CD4-positive, alpha-beta T cell treated with Interleukin-4 for 1 hour (primary cell): ENCODE results near the gene KRTAP10-8.
A peak's percentile ranks its signal among the peaks of the same experiment; 100 is the strongest.
"Not testable (repeated sequence)": the region's sequence is repeated elsewhere in the genome, so short reads cannot be mapped to it uniquely, and the experiment has no call there.

ENCODE experiments used
- DNase-seq, 2 donors: peaks; one replicate each; pipeline ENCODE4 v3.0.0-alpha.2; 2020 to 2022

Gene KRTAP10-8

GRCh38 chr21:44599264-44600029, 12.4 kb upstream of the KRTAP10-8 start:
- DNase-seq = no peak

DNA sequence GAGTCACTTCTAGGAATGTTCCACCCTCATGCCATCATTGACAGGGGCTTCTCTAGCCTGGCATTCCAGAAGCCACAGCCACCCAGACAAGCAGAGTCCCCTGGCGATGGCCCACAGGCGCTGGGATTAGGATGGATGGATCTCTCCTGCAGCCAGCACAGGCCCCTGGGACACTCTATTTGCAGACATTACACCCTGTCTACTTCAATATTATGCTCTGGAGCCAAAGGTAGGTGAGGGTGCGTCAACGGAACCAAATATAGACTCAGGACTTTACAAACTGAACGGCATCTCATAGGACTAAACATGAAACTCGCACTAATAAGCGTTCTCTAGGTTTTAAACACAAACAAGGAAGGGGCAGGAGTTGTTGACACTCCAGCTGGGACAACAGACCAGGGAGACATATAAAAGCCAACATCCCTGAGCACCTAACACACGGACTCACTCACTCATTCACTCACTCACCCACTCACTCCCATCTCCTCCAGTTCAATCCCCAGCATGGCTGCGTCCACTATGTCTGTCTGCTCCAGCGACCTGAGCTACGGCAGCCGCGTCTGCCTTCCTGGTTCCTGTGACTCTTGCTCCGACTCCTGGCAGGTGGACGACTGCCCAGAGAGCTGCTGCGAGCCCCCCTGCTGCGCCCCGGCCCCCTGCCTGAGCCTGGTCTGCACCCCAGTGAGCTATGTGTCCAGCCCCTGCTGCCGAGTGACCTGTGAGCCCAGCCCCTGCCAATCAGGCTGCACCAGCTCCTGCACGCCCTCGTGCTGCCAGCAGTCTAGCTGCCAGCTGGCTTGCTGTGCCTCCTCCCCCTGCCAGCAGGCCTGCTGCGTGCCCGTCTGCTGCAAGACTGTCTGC, 11.5 kb upstream of the KRTAP10-8 start, which contains the start of gene KRTAP10-7:
TSS of gene KRTAP10-7 (plus strand) at position 480 of the 861 bp plus-strand sequence. CDS start at position 505, 25 bp downstream.
- DNase-seq = not testable (repeated sequence)

GRCh38 chr21:44601091-44601490, 10.8 kb upstream of the KRTAP10-8 start:
- not testable (repeated sequence) for DNase-seq

DNA sequence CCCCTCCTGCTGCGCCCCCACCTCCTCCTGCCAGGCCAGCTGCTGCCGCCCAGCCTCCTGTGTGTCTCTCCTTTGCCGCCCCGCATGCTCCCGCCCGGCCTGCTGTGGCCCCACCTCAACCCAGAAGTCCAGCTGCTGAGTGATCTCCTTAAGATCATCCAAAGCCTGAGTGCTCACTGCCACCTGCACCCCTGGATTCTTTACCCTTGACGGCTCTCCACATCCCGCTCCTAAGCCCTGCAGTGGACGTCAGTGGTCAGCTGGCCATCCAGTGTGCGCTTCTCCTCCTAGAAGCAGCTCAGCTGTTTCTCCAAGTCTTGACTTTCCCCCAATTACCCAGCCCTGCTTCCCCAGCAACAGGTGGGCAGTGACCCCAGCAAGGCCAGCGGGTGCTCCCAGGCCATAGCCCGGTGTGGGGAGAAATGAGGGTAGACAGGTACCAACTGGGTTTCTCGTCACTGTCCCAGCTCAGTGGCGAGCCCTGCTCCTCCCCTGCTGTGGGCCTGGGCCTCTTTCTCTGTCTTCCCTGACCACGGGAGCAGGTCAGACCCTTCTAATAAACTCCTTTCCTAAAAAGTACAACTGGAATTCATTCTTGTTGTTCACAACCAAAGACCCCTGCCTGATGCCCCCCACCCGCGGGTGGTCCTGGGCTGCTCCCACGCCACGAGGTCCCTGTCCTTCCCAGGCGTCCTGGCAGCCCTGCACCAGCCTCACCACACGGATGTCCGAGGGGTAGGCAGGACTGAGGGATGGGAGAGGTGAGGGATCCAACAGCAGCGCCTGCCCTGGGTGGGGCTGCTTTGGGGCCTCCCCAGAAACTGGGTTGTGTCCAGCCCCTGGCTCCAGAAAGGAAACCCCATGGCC, 10.1 kb upstream of the KRTAP10-8 start:
- no peak for DNase-seq

DNA sequence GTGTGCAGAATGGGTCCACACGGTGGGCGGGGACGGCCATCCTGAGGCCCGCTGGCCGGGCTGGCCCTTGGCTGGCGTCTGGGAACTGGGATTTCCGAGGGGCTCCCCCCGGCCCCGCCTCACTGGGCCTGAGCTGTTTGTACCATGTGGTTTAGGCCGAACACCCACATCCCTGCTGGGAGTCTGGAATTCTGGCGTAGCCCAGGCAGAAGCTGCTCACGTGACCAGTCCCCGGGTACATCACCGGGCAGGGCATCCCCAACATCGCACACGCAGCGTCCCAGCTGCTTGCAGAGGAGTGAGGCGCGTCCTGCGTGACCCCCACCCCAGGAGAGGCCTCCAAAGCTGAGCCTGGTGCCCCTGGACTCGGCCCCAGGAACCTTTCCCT, 9.4 kb upstream of the KRTAP10-8 start:
- no peak for DNase-seq

DNA sequence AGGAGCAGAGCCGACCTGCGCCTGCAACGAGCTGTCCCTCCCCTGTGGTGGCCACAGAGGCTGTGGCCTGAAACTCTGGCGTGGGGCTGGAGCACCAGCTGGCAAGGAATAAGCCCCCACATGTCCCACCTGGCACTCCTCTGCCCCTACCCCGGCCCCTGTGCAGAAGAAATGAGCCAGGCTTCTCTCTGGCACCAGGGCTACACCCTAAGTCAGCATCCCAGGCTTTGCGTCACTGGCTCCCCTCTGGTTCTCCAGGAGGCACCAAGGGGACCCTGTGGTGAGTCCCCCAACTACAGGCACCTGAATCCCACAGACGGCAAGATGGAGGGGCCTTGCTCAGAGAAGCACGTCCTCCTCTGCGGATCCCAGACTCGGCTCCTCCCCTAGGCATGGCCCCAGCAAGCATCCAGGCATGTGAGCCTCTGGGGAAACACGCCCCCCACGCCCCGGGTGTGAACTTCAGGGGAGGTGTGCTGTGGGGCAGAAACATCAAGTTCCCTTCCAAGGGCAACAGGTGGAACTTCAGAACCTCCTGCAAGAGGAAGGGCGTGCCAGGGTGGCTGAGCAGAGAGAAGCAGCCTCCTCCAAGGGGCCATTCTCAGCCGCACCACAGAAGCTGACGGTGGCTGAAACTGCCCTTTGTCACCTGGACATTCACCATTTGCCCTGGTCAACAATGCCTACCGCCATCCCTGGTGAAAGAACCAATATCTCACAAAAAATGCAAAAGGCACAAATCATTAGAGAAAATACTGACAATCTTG, 8.6 kb upstream of the KRTAP10-8 start:
- DNase-seq = no peak

GRCh38 chr21:44603911-44604310, 8.0 kb upstream of the KRTAP10-8 start:
- no peak for DNase-seq

- no peak for DNase-seq
These were observed 5.4 kb upstream of the KRTAP10-8 start for GRCh38 chr21:44606495-44606894.

GRCh38 chr21:44609193-44609592, 2.7 kb upstream of the KRTAP10-8 start:
- DNase-seq = no peak

DNA sequence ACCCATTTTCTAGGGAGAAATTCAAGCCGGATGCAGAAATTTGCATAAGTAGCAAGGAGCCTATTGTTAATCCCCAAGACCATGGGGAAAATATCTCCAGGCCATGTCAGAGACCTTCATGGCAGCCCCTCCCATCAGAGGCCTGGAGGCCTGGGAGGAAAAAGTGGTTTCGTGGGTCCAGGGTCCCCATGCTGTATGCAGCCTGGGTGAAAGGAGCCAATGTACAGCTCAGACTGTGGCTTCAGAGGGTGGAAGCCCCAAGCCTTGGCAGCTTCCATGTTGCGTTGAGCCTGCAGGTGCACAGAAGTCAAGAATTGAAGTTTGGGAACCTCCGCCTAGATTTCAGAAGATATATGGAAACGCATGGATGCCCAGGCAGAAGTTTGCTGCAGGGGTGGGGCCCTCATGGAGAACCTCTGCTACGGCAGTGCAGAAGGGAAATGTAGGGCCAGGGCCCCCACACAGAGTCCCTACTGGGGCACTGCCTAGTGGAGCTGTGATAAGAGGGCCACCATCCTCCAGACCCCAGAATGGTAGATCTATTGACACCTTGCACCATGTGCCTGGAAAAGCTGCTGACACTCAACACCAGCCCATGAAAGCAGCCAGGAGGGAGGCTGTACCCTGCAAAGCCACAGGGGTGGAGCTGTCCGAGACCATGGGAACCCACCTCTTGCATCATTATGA, 1.6 kb upstream of the KRTAP10-8 start:
- DNase-seq = not testable (repeated sequence)

DNA sequence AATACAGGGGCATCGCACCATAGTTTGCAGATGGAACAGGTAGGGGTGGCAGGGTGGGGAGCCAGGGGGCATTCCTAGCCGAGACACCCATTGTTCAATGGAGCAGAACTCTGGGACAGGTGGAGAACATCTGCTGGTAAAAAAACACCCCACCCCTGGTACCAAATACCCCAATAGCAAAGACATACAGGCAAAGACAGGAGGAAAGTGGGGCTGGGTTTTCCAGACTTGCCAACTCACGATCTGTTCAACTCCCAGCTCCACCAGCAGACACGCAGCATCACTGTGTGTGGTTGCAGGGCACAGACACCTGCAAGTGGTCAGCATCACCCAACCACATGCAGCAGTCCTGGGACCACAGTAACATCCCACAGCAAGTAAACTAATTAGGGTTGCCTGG, 328 bp upstream of the KRTAP10-8 start:
- no peak for DNase-seq

- no peak for DNase-seq
These were observed 870 bp downstream of the KRTAP10-8 start for GRCh38 chr21:44612669-44613229.

GRCh38 chr21:44613386-44614155, 1.7 kb downstream of the KRTAP10-8 start:
- DNase-seq = no peak

- no peak for DNase-seq
These were observed 2.3 kb downstream of the KRTAP10-8 start for GRCh38 chr21:44614161-44614631.

- DNase-seq = no peak
These were observed 3.1 kb downstream of the KRTAP10-8 start for GRCh38 chr21:44614961-44615391.

- no peak for DNase-seq
These were observed 3.6 kb downstream of the KRTAP10-8 start for GRCh38 chr21:44615466-44615865.

GRCh38 chr21:44615911-44616590, 4.2 kb downstream of the KRTAP10-8 start:
- no peak for DNase-seq

GRCh38 chr21:44616591-44616926, 4.7 kb downstream of the KRTAP10-8 start:
- no peak for DNase-seq

DNA sequence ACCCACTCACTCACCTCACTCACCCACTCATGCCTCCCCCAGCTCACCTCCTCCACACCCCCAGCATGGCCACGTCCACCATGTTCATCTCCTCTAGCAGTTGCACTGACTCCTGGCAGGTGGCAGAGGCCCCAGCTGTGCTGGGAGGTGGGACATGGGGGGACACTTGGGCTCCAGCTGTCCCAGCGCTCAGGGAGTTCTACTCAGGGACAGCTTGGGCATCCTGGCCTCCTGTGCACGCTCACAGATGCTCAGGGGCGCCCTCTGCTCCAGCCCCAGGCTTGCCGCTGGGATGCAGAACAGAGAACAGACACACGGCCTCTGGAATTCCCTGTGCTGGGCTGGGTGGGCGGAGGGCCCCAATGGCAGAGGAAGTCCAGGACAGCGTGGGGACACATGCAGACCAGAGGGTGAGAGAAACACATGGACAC, 5.2 kb downstream of the KRTAP10-8 start:
- no peak for DNase-seq

DNA sequence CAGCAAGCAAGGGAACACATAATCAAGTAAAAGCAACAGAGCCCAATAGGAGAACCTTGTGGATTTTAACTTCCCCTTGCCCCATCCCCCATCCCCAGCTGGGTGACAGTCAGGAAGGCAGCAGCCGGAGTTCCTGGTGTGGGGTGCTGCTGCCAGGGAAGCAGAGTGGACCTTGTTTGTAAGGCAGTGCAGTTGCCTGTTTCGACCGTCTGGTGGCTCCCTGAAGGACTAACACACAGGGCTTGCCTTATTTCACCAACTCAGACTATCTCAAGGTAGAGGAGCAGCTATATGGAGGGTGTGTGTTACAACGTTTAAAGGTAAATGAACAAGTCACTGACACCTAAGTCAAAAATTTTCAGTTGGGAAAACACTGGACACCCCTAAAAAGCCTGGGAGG, 6.6 kb downstream of the KRTAP10-8 start:
- DNase-seq = peak in 1 of 2 donors; percentile 20
